ENCODE data around the gene SEC23IP. TPM values are rescaled to one million over a fixed set of nuclear protein-coding genes. Genes with fewer than 3 reads are reported as not detected.
"Not testable (repeated sequence)": the region's sequence is repeated elsewhere in the genome, so short reads cannot be mapped to it uniquely, and the experiment has no call there.

The SEC23IP gene
- total RNA-seq, 2 experiments from 2014 or later = 62.4 to 63.6 TPM

- CTCF ChIA-PET = interaction anchor here (0.6 to 7.7 kb wide), 6 partner anchors 10 to 319 kb away, joined by 3 to 108 read pairs (median 3); partner anchors contain the start of genes MCMBP and RGS10
- H3K4me1 Mint-ChIP-seq (ENCODE audit: low read depth) = peaks cover 56% of the 10 kb centered on the region
- H3K27ac Mint-ChIP-seq = no peak overlapping the region
- POLR2A ChIA-PET = interaction anchor here (6.4 kb wide), 1 partner anchor 10 kb away, joined by 31 read pairs; the partner anchor contains the start of gene MCMBP
- no peak overlapping the region for H3K4me3 Mint-ChIP-seq
- no peak for DNase-seq
- H3K27me3 Mint-ChIP-seq = no peaks in the 10 kb centered on the region
- no peaks in the 10 kb centered on the region for H3K9me3 Mint-ChIP-seq
- intact Hi-C loops (cut with micrococcal nuclease) = loop anchor here (1.0 to 5.0 kb wide), 2 partner anchors 10 to 255 kb away; partner anchors contain the start of gene MCMBP
- H3K36me3 Mint-ChIP-seq = peaks cover 24% of the 10 kb centered on the region
Measured at GRCh38 chr10:119862524-119862923, 30.0 kb upstream of the SEC23IP start.

- no peak for DNase-seq
- no peaks in the 10 kb centered on the region for H3K9me3 Mint-ChIP-seq
- H3K36me3 Mint-ChIP-seq = peaks cover 21% of the 10 kb centered on the region
- no peak overlapping the region for H3K4me3 Mint-ChIP-seq
- POLR2A ChIA-PET = interaction anchor here (6.4 kb wide), 1 partner anchor 9 kb away, joined by 31 read pairs; the partner anchor contains the start of gene MCMBP
- H3K4me1 Mint-ChIP-seq (ENCODE audit: low read depth) = peaks cover 67% of the 10 kb centered on the region
- peak overlapping the region; percentile 11 for H3K27ac Mint-ChIP-seq
- H3K27me3 Mint-ChIP-seq = no peaks in the 10 kb centered on the region
- intact Hi-C loops (cut with micrococcal nuclease) = loop anchor here (5.0 kb wide), 1 partner anchor 257 kb away; no protein-coding TSS in a partner anchor
- CTCF ChIA-PET = interaction anchor here (7.7 kb wide), 1 partner anchor 112 kb away, joined by 108 read pairs; no protein-coding TSS in a partner anchor
Measured at GRCh38 chr10:119863951-119864565, 28.5 kb upstream of the SEC23IP start.

GRCh38 chr10:119865699-119866240, 26.8 kb upstream of the SEC23IP start:
- CTCF ChIA-PET = no interaction called here
- H3K27ac Mint-ChIP-seq = no peak overlapping the region
- peaks cover 62% of the 10 kb centered on the region for H3K4me1 Mint-ChIP-seq (ENCODE audit: low read depth)
- H3K4me3 Mint-ChIP-seq = no peak overlapping the region
- no peaks in the 10 kb centered on the region for H3K27me3 Mint-ChIP-seq
- no peak for DNase-seq
- no peaks in the 10 kb centered on the region for H3K9me3 Mint-ChIP-seq
- intact Hi-C loops (cut with micrococcal nuclease) = no loop called here
- POLR2A ChIA-PET = no interaction called here
- H3K36me3 Mint-ChIP-seq = peaks cover 18% of the 10 kb centered on the region

- H3K4me3 Mint-ChIP-seq = no peak overlapping the region
- no peaks in the 10 kb centered on the region for H3K27me3 Mint-ChIP-seq
- ChIA-PET POLR2A (interaction anchor here (1.0 kb wide), 1 partner anchor 141 kb away, joined by 3 read pairs; the partner anchor contains the start of gene INPP5F), CTCF (interaction anchor here (0.7 to 1.2 kb wide), 3 partner anchors 8 to 163 kb away, joined by 3 to 4 read pairs (median 4); no protein-coding TSS in a partner anchor)
- H3K9me3 Mint-ChIP-seq = no peaks in the 10 kb centered on the region
- intact Hi-C loops (cut with micrococcal nuclease) = no loop called here
- H3K27ac Mint-ChIP-seq = no peak overlapping the region
- H3K36me3 Mint-ChIP-seq = peaks cover 18% of the 10 kb centered on the region
- DNase-seq = no peak
- peaks cover 58% of the 10 kb centered on the region for H3K4me1 Mint-ChIP-seq (ENCODE audit: low read depth)
Measured at GRCh38 chr10:119867317-119867716, 25.2 kb upstream of the SEC23IP start.

GRCh38 chr10:119869398-119869797, 23.1 kb upstream of the SEC23IP start:
- H3K4me3 Mint-ChIP-seq; intact Hi-C loops (cut with micrococcal nuclease); H3K27me3 Mint-ChIP-seq; H3K9me3 Mint-ChIP-seq; DNase-seq; H3K27ac Mint-ChIP-seq: not testable (repeated sequence)
- POLR2A ChIA-PET = interaction anchor here (0.6 kb wide), 1 partner anchor 139 kb away, joined by 4 read pairs; no protein-coding TSS in a partner anchor
- CTCF ChIA-PET = interaction anchor here (0.7 to 5.4 kb wide), 2 partner anchors 10 to 150 kb away, joined by 5 to 60 read pairs; no protein-coding TSS in a partner anchor
- H3K36me3 Mint-ChIP-seq = peaks cover 13% of the 10 kb centered on the region
- peaks cover 51% of the 10 kb centered on the region for H3K4me1 Mint-ChIP-seq (ENCODE audit: low read depth)

- intact Hi-C loops (cut with micrococcal nuclease) = loop anchor here (1.0 to 5.0 kb wide), 4 partner anchors 10 to 665 kb away; partner anchors contain the start of genes GRK5 and TIAL1
- ChIA-PET POLR2A (interaction anchor here (1.1 to 3.4 kb wide), 11 partner anchors 10 to 275 kb away, joined by 3 to 36 read pairs (median 4); partner anchors contain the start of genes BAG3, INPP5F, SEC23IP and TIAL1), CTCF (interaction anchor here (0.6 to 5.4 kb wide), 11 partner anchors 9 to 266 kb away, joined by 3 to 60 read pairs (median 5); partner anchors contain the start of genes INPP5F and SEC23IP)
- peak; percentile 67 for DNase-seq
- peaks cover 2% of the 10 kb centered on the region for H3K36me3 Mint-ChIP-seq
- H3K4me3 Mint-ChIP-seq = peak overlapping the region; percentile 91
- H3K27ac Mint-ChIP-seq = peak overlapping the region; percentile 89
- peaks cover 38% of the 10 kb centered on the region for H3K4me1 Mint-ChIP-seq (ENCODE audit: low read depth)
- no peaks in the 10 kb centered on the region for H3K9me3 Mint-ChIP-seq
- no peaks in the 10 kb centered on the region for H3K27me3 Mint-ChIP-seq
Measured at GRCh38 chr10:119871881-119872609, 20.5 kb upstream of the SEC23IP start.

- Mint-ChIP-seq H3K36me3 (peaks cover 2% of the 10 kb centered on the region), H3K4me3 (peak within 1 kb of the TSS; percentile 91), H3K4me1 (ENCODE audit: low read depth) (peaks cover 35% of the 10 kb centered on the region), H3K27ac (peak within 1 kb of the TSS; percentile 89), H3K9me3 (no peaks in the 10 kb centered on the region), H3K27me3 (no peaks in the 10 kb centered on the region)
- intact Hi-C loops (cut with micrococcal nuclease) = loop anchor here (1.0 to 5.0 kb wide), 4 partner anchors 10 to 665 kb away; partner anchors contain the start of genes GRK5 and TIAL1
- POLR2A ChIA-PET = interaction anchor here (0.6 to 3.4 kb wide), 12 partner anchors 10 to 275 kb away, joined by 3 to 36 read pairs (median 4); partner anchors contain the start of genes BAG3, INPP5F, SEC23IP and TIAL1
- no peak for DNase-seq
- CTCF ChIA-PET = interaction anchor here (0.6 to 5.4 kb wide), 10 partner anchors 10 to 267 kb away, joined by 3 to 60 read pairs (median 4); partner anchors contain the start of genes INPP5F and SEC23IP
Measured at GRCh38 chr10:119872610-119872859, 20.0 kb upstream of the SEC23IP start, which contains the start of gene MCMBP. TSS of gene MCMBP (minus strand) at chr10:119872843. CDS start at chr10:119872584, 259 bp downstream.

- DNase-seq = peak; percentile 91
- Mint-ChIP-seq H3K4me1 (ENCODE audit: low read depth) (peaks cover 31% of the 10 kb centered on the region), H3K27ac (peak overlapping the region; percentile 87), H3K9me3 (no peaks in the 10 kb centered on the region), H3K27me3 (no peaks in the 10 kb centered on the region), H3K36me3 (peaks cover 2% of the 10 kb centered on the region), H3K4me3 (peak overlapping the region; percentile 80)
- CTCF ChIA-PET = interaction anchor here (0.6 to 5.4 kb wide), 13 partner anchors 9 to 267 kb away, joined by 3 to 60 read pairs (median 4); partner anchors contain the start of genes INPP5F and SEC23IP
- intact Hi-C loops (cut with micrococcal nuclease) = loop anchor here (1.0 to 5.0 kb wide), 6 partner anchors 11 to 666 kb away; partner anchors contain the start of genes GRK5, SEC23IP and TIAL1
- POLR2A ChIA-PET = interaction anchor here (0.6 to 3.4 kb wide), 12 partner anchors 10 to 276 kb away, joined by 3 to 36 read pairs (median 4); partner anchors contain the start of genes BAG3, INPP5F, SEC23IP and TIAL1
Measured at GRCh38 chr10:119872860-119873681, 19.5 kb upstream of the SEC23IP start.

GRCh38 chr10:119878524-119878923, 14.0 kb upstream of the SEC23IP start:
- no peaks in the 10 kb centered on the region for H3K36me3 Mint-ChIP-seq
- CTCF ChIA-PET = no interaction called here
- POLR2A ChIA-PET = no interaction called here
- H3K4me3 Mint-ChIP-seq = no peak overlapping the region
- H3K27me3 Mint-ChIP-seq = no peaks in the 10 kb centered on the region
- no peak overlapping the region for H3K27ac Mint-ChIP-seq
- no peak for DNase-seq
- intact Hi-C loops (cut with micrococcal nuclease) = no loop called here
- peaks cover 5% of the 10 kb centered on the region for H3K4me1 Mint-ChIP-seq (ENCODE audit: low read depth)
- no peaks in the 10 kb centered on the region for H3K9me3 Mint-ChIP-seq

GRCh38 chr10:119883901-119884611, 8.5 kb upstream of the SEC23IP start:
- POLR2A ChIA-PET; H3K9me3 Mint-ChIP-seq; DNase-seq; H3K27ac Mint-ChIP-seq; intact Hi-C loops (cut with micrococcal nuclease); H3K4me3 Mint-ChIP-seq; CTCF ChIA-PET; H3K4me1 Mint-ChIP-seq (ENCODE audit: low read depth); H3K27me3 Mint-ChIP-seq; H3K36me3 Mint-ChIP-seq: not testable (repeated sequence)

Data from activated CD4-positive, alpha-beta memory T cell treated with anti-CD3 and anti-CD28 coated beads for 36 hours (primary cell).